ENCODE measurements around the gene NOL11. TPM values are rescaled to one million over a fixed set of nuclear protein-coding genes. Genes with fewer than 3 reads are reported as not detected.
"Not testable (repeated sequence)": the region's sequence is repeated elsewhere in the genome, so short reads cannot be mapped to it uniquely, and the experiment has no call there.

The NOL11 gene
- total RNA-seq, 2 experiments from 2014 or later = 64.9 to 65.5 TPM

DNA sequence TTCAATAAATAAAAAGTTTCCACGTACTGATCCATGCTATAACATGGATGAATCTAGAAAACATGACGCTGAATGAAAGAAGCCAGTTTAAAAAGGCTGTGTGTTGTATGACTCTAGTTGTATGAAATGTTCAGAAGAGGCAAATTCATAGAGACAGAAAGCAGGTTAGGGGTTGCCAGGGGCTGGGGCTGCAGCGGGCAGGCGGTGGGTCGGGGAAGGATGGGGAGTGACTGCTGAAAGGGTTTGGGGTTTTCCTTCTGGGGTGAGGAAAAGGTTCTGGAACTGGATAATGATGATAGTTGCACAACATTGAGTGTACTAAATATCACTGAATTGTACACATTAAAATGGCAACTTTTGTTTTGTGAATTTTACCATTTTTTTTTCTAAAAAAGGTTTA is 36.3 kb downstream of the NOL11 start:
- CTCF ChIA-PET (ENCODE audit: unreplicated experiment) = no interaction called here

GRCh38 chr17:67754686-67755085 is 37.0 kb downstream of the NOL11 start:
- CTCF ChIA-PET (ENCODE audit: unreplicated experiment); DNase-seq (ENCODE audit: low spot score): not testable (repeated sequence)

More for the DNA sequence above, 36.3 kb downstream of the NOL11 start:
- no peaks in the 10 kb centered on the region for H4K20me1 ChIP-seq (ENCODE audit: insufficient read depth, low read length)
- TF ChIP-seq CTCF (conservative IDR thresholded peaks at IDR 0.05; ENCODE audit: low read length) (no peak), EZH2phosphoT487 (IDR thresholded peaks at IDR 0.05; ENCODE audit: borderline replicate concordance, low read depth, low read length) (no peak)
- DNase-seq (ENCODE audit: low spot score) = no peak
- no TSS peak for BruUV-seq (replicated peaks)
- peaks cover 14% of the 10 kb centered on the region for H3K9me3 ChIP-seq (ENCODE audit: low read length)
- peaks cover 49% of the 10 kb centered on the region for H3K36me3 ChIP-seq (ENCODE audit: insufficient read depth, low read length)
- no peaks in the 10 kb centered on the region for H3K79me2 ChIP-seq (ENCODE audit: insufficient read depth, low read depth, low read length)
- H3K4me1 ChIP-seq (ENCODE audit: insufficient read depth, low read length, poor library complexity, severe bottlenecking) = no peaks in the 10 kb centered on the region
- H3K4me3 ChIP-seq (ENCODE audit: low read depth, low read length, poor library complexity, severe bottlenecking) = no peak overlapping the region
- H3K9me2 ChIP-seq (ENCODE audit: insufficient read depth, low read length) = no peaks in the 10 kb centered on the region
- POLR2A ChIA-PET = interaction anchor here (0.6 kb wide), 2 partner anchors 12 to 495 kb away, joined by 3 read pairs; no protein-coding TSS in a partner anchor
- intact Hi-C loops (cut with micrococcal nuclease; ENCODE audit: unreplicated experiment) = no loop called here
- no peak overlapping the region for H3K27ac ChIP-seq (ENCODE audit: low read depth, low read length, poor library complexity, severe bottlenecking)
- H2AFZ ChIP-seq (ENCODE audit: low read length) = no peak overlapping the region
- H3K4me2 ChIP-seq (ENCODE audit: low read length) = no peak overlapping the region

DNA sequence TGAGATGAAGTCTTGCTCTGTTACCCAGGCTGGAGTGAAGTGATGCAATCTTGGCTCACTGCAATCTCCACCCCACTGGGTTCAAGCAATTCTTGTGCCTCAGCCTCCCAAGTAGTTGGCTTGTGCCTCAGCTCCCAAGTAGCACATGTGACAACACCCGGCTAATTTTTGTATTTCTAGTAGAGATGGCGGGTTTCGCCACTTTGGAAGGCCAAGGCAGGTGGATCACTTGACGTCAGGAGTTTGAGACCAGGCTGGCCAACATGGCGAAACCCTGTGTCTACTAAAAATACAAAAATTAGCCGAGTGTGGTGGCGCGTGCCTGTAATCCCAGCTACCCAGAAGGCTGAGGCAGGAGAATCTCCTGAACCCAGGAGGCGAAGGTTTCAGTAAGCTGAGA is 39.0 kb downstream of the NOL11 start:
- POLR2A ChIA-PET = interaction anchor here (1.1 kb wide), 1 partner anchor 14 kb away, joined by 3 read pairs; no protein-coding TSS in a partner anchor
- DNase-seq (ENCODE audit: low spot score); H3K27ac ChIP-seq (ENCODE audit: low read depth, low read length, poor library complexity, severe bottlenecking); H3K79me2 ChIP-seq (ENCODE audit: insufficient read depth, low read depth, low read length); H3K4me2 ChIP-seq (ENCODE audit: low read length); H3K4me3 ChIP-seq (ENCODE audit: low read depth, low read length, poor library complexity, severe bottlenecking); H3K9me3 ChIP-seq (ENCODE audit: low read length); CTCF ChIA-PET (ENCODE audit: unreplicated experiment); H2AFZ ChIP-seq (ENCODE audit: low read length); H4K20me1 ChIP-seq (ENCODE audit: insufficient read depth, low read length); H3K4me1 ChIP-seq (ENCODE audit: insufficient read depth, low read length, poor library complexity, severe bottlenecking); H3K9me2 ChIP-seq (ENCODE audit: insufficient read depth, low read length); intact Hi-C loops (cut with micrococcal nuclease; ENCODE audit: unreplicated experiment); BruUV-seq (replicated peaks): not testable (repeated sequence)
- H3K36me3 ChIP-seq (ENCODE audit: insufficient read depth, low read length) = peaks cover 21% of the 10 kb centered on the region

More at GRCh38 chr17:67754686-67755085, 37.0 kb downstream of the NOL11 start:
- H2AFZ ChIP-seq (ENCODE audit: low read length); intact Hi-C loops (cut with micrococcal nuclease; ENCODE audit: unreplicated experiment); H3K79me2 ChIP-seq (ENCODE audit: insufficient read depth, low read depth, low read length); BruUV-seq (replicated peaks); H3K9me2 ChIP-seq (ENCODE audit: insufficient read depth, low read length); H4K20me1 ChIP-seq (ENCODE audit: insufficient read depth, low read length); H3K4me3 ChIP-seq (ENCODE audit: low read depth, low read length, poor library complexity, severe bottlenecking); H3K4me1 ChIP-seq (ENCODE audit: insufficient read depth, low read length, poor library complexity, severe bottlenecking); H3K4me2 ChIP-seq (ENCODE audit: low read length); H3K27ac ChIP-seq (ENCODE audit: low read depth, low read length, poor library complexity, severe bottlenecking): not testable (repeated sequence)
- Histone ChIP-seq H3K9me3 (ENCODE audit: low read length) (peaks cover 11% of the 10 kb centered on the region), H3K36me3 (ENCODE audit: insufficient read depth, low read length) (peaks cover 42% of the 10 kb centered on the region)
- POLR2A ChIA-PET = interaction anchor here (0.6 kb wide), 1 partner anchor 496 kb away, joined by 3 read pairs; no protein-coding TSS in a partner anchor
